Prostate gland (tissue), 2 donors: ENCODE results near the gene PPP1CB.

Source experiments
- POLR2AphosphoS5 ChIP-seq: sonication (generic); formaldehyde crosslinking; IDR thresholded peaks from one replicate; pipeline ENCODE4 v1.6.1; 2017; ENCODE audit warnings: antibody characterized with exemption
- TF ChIP-seq, protein P1 (sequence below), 4 experiments: fragments of 200-600 bp in 2 of 4; fragments of 450-650 bp in 2 of 4; sonication (generic) in 2 of 4; IDR thresholded peaks; 1 replicate in 3 of 4; 2 replicates in 1 of 4; pipeline ENCODE4 v1.5.1; 2016 to 2019; ENCODE audit warnings: antibody characterized with exemption in 4 of 4, mild to moderate bottlenecking in 2 of 4, moderate library complexity in 2 of 4

DNA sequence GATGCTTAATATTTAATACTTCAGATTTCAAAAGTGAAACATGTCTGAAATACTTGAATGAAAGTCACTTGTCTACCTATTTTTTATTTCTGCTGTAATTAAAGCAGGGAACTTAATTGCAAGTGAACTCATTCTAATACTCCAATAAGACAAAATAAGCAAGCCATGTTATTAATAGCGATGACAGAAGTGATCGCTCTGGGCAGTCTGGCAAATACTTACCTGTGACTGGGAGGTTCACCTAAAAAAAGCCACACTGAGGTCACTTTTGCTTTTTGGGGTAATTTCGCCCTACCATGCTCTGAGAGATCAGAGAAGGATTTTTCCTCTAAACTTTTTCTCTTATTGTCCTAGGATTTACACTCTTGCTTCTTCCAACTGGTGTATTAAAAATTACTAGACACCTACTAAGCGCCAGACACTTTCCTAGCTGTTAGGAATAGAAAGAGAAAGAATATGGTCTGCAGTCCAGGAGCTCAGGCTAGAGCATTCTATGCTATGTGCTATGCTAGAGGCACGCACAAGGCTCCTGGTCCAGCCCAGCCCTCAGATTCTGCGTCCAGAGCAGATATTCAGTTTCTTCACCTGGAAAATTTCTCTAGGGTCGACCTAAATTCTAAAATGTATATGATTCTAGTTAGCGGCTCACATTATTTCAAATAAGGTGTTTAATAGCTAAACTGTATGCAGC is 26.5 kb upstream of the PPP1CB start:
- TF ChIP-seq, protein P1, sequence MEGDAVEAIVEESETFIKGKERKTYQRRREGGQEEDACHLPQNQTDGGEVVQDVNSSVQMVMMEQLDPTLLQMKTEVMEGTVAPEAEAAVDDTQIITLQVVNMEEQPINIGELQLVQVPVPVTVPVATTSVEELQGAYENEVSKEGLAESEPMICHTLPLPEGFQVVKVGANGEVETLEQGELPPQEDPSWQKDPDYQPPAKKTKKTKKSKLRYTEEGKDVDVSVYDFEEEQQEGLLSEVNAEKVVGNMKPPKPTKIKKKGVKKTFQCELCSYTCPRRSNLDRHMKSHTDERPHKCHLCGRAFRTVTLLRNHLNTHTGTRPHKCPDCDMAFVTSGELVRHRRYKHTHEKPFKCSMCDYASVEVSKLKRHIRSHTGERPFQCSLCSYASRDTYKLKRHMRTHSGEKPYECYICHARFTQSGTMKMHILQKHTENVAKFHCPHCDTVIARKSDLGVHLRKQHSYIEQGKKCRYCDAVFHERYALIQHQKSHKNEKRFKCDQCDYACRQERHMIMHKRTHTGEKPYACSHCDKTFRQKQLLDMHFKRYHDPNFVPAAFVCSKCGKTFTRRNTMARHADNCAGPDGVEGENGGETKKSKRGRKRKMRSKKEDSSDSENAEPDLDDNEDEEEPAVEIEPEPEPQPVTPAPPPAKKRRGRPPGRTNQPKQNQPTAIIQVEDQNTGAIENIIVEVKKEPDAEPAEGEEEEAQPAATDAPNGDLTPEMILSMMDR (IDR thresholded peaks at IDR 0.05): no peak
- no peak for TF ChIP-seq POLR2AphosphoS5
